GM20000 (cell line): ENCODE results near the gene SETMAR.
A peak's percentile ranks its signal among the peaks of the same experiment; 100 is the strongest.
"Not testable (repeated sequence)": the region's sequence is repeated elsewhere in the genome, so short reads cannot be mapped to it uniquely, and the experiment has no call there.

Source experiments
- DNase-seq: peaks from one replicate; pipeline ENCODE4 v3.0.0; 2012; ENCODE audit warnings: low spot score
- CTCF ChIP-seq: IDR thresholded peaks from 2 replicates; pipeline ENCODE4 v1.5.1; 2012; ENCODE audit warnings: mild to moderate bottlenecking, control low read depth; ENCODE audit errors: extremely low read depth, missing control alignments

SETMAR gene

GRCh38 chr3:4284865-4285264, 18.3 kb upstream of the SETMAR start:
- DNase-seq = no peak

DNA sequence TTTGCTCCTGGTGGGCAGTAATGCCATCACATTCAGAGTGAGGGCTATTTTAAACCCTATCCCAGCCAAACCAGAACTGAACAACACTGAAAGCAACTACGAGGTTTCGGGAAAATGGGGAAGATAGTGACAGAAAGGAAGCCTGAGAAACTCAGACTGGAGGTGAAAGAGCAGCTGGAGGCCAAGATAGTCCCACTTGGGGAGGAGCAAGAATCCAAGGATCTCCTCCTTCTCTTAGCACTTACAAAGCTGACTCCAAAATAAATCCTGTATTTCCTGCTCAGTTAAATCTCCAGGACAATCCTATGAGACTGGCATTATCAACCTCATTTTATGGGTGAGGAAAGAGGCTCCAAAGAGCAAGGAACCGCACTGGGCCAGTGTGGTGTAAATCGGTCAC, 14.1 kb upstream of the SETMAR start:
- TF ChIP-seq CTCF = no peak
- no peak for DNase-seq

More at GRCh38 chr3:4284865-4285264, 18.3 kb upstream of the SETMAR start:
- no peak for TF ChIP-seq CTCF

- peak; percentile 36 for DNase-seq
These were observed 12.8 kb upstream of the SETMAR start for GRCh38 chr3:4290272-4290893.

DNA sequence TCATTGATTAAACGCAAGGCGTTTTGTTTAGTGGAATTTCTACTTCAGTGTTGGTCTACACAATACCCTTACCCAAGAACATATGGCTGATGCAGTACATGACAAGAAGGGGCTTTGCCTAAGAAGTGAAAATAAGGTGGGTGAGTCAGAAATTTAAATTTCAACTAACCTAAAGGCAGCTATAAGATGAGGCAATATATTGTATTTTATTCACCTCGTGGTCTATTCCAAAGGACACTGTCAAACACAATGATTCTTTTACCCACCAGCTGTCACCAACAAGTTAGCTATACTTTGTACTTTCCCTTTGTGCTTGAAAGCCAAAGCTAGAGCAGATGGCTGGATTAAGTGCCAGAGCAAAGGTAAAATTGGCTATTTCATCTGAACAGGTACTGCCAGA, 10.9 kb upstream of the SETMAR start:
- no peak for DNase-seq
- no peak for TF ChIP-seq CTCF

More at GRCh38 chr3:4290272-4290893, 12.8 kb upstream of the SETMAR start:
- TF ChIP-seq CTCF = peak; percentile 74

DNA sequence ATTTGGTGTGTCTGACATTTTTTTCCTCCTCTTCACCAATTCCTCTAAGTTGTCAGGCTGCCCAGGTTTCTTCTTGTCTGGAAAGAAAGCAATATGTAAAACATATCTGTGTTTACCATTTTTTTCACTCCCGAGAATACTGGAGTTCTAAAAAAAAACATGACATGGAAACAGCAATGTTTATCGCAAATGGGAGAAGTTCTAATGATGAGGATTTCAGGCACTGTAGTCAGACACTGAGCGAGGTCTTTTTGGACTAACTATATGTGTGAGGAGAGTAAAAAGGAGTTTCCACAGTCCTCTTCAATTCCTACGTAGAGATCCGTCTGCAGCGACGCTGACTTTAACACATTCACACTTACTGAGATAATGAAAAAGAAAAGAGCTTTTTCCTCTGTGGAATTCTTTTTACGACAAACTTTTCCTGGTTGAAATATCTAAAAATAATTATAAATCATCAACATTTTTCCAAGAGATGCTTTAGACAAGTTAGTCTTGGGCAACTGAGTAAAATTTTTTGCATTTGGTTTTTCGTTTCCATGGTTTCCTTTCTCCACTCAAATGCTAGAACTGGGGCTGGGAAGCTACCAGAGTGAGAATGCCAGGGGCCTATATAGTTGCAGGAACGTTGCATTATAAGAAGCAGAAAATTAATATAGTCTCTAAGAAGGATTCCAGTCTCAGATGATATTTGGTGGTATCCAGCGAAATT, 8.4 kb upstream of the SETMAR start:
- DNase-seq = no peak
- TF ChIP-seq CTCF = no peak

- not testable (repeated sequence) for DNase-seq
These were observed 6.7 kb upstream of the SETMAR start for GRCh38 chr3:4296454-4296853.

DNA sequence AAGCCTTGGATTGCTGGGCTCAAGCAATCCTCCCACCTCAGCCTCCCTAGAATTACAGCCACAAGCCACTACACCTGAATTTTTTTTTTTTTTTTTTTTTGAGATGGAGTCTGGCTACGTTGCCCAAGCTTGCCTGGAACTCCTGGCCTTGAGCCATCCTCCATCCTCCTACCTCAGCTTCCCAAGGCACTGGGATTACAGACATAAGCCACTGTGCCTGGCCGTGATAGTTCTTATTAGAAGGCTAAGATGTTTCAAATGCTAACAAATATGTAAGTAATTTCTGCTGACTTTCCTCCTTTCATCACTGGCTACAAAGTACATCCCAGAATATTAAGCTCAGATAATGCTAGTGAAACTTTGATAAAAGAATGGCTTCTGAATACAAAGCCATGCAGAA, 5.7 kb upstream of the SETMAR start:
- TF ChIP-seq CTCF = no peak
- DNase-seq = no peak

DNA sequence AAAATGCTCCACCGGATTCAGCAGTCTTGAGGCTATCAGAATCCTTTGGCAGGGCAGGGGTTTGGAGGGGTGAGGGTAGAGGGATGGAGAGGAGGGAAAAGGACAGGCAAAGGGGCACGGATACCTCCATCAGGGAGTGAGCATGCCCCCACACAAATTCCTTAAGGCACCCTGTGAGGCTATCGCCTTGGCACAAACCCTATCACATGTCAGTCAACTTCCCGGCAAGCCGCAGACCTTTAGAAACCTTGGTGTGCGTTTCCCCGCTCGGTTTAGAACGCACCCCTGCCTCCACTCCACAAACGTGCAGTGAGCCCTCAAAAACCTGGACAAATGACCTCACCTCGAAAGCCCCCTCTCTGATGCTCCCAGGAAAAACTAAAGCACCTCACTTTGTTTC, 422 bp upstream of the SETMAR start:
- DNase-seq = peak; percentile 10
- TF ChIP-seq CTCF = no peak

DNA sequence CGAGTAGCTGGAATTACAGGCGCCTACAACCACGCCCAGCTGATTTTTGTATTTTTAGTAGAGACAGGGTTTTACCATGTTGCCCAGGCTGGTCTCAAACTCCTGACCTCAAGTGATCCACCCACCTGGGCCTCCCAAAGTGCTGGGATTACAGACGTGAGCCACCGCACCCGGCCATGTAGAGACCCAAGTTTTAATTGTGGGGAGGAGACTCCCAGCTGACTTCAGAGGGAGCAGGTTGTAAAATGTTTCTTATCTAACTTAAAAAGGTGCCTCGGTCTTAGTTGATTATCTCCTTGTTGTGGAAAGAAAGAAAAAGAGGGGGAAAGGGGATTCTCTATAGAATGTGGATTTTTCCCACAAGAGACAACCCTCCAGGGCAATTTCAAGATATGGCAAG, 2.0 kb downstream of the SETMAR start:
- not testable (repeated sequence) for DNase-seq
